Activated CD8-positive, alpha-beta memory T cell treated with anti-CD3 and anti-CD28 coated beads, Interleukin-2, amount 10 ng/mL, durations not matched to agents 7 days and 5 days (primary cell): ENCODE results near the gene FABP2. TPM values are rescaled to one million over a fixed set of nuclear protein-coding genes. Genes with fewer than 3 reads are reported as not detected.
A peak's percentile ranks its signal among the peaks of the same experiment; 100 is the strongest.
"Not testable (repeated sequence)": the region's sequence is repeated elsewhere in the genome, so short reads cannot be mapped to it uniquely, and the experiment has no call there.

Experiments
- ATAC-seq: fragments of 150-1000 bp; cut with Tn5 transposase; one replicate; pipeline ENCODE4 v1.10.0; 2021; ENCODE audit warnings: moderate library complexity
- CTCF ChIA-PET: fragments of 350-600 bp; sonication (Branson Sonifier 250); formaldehyde crosslinking; loops from one replicate; lab custom pipeline; 2021; ENCODE audit warnings: antibody characterized with exemption; lab: Charles Lee
- DNase-seq: peaks from one replicate; pipeline ENCODE4 v3.0.0-alpha.2; 2020
- H3K27ac Mint-ChIP-seq: one replicate; pipeline ENCODE4 v1.8.0; 2021; ENCODE audit warnings: mild to moderate bottlenecking, mixed read lengths
- H3K27me3 Mint-ChIP-seq: one replicate; pipeline ENCODE4 v1.8.0; 2021; ENCODE audit warnings: mixed read lengths
- H3K36me3 Mint-ChIP-seq: one replicate; pipeline ENCODE4 v1.8.0; 2021; ENCODE audit warnings: mild to moderate bottlenecking, mixed read lengths
- H3K4me1 Mint-ChIP-seq: one replicate; pipeline ENCODE4 v1.8.0; 2021; ENCODE audit warnings: mixed read lengths
- H3K4me3 Mint-ChIP-seq: one replicate; pipeline ENCODE4 v1.8.0; 2021; ENCODE audit warnings: mild to moderate bottlenecking, moderate library complexity, mixed read lengths
- H3K9me3 Mint-ChIP-seq: one replicate; pipeline ENCODE4 v1.8.0; 2022; ENCODE audit warnings: low read depth, mixed read lengths
- total RNA-seq, 2 experiments: library from RNA; stranded (reverse); gene quantifications; one replicate each; pipeline ENCODE4 v1.2.3, GENCODE V29; 2021

Gene FABP2
- total RNA-seq, 2 experiments from 2014 or later: not detected

DNA sequence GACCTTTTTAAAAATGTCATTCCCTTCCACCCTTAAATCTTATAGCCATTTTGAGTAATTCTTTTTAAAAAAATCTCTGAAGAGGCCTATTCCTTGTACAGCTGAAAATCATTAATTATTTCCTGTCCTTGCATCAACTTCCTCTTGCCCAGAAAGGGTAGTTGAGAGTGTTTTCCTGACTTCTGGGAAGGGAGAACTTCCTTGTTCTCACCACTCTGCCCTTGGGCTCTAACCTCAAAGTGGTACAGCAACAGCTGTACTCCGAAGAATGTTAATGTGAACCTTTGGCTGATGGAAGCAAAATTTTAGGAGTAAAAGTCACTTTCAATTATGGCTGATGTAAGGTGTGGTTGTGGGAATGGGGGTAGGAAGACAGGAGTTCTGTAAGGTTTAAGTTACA lies 15.1 kb upstream of the FABP2 start:
- H3K36me3 Mint-ChIP-seq: no peaks in the 10 kb centered on the region
- no peak overlapping the region for H3K27ac Mint-ChIP-seq
- H3K27me3 Mint-ChIP-seq: no peaks in the 10 kb centered on the region
- DNase-seq (no peak), ATAC-seq (no peak)
- H3K9me3 Mint-ChIP-seq: no peaks in the 10 kb centered on the region
- H3K4me3 Mint-ChIP-seq: no peak overlapping the region
- H3K4me1 Mint-ChIP-seq: peaks cover 2% of the 10 kb centered on the region
- CTCF ChIA-PET: no interaction called here

- H3K4me3 Mint-ChIP-seq, H3K27ac Mint-ChIP-seq, H3K27me3 Mint-ChIP-seq, DNase-seq, CTCF ChIA-PET, H3K36me3 Mint-ChIP-seq, H3K9me3 Mint-ChIP-seq, H3K4me1 Mint-ChIP-seq, ATAC-seq: not testable (repeated sequence)
Observed at GRCh38 chr4:119336332-119336979, 14.5 kb upstream of the FABP2 start.

DNA sequence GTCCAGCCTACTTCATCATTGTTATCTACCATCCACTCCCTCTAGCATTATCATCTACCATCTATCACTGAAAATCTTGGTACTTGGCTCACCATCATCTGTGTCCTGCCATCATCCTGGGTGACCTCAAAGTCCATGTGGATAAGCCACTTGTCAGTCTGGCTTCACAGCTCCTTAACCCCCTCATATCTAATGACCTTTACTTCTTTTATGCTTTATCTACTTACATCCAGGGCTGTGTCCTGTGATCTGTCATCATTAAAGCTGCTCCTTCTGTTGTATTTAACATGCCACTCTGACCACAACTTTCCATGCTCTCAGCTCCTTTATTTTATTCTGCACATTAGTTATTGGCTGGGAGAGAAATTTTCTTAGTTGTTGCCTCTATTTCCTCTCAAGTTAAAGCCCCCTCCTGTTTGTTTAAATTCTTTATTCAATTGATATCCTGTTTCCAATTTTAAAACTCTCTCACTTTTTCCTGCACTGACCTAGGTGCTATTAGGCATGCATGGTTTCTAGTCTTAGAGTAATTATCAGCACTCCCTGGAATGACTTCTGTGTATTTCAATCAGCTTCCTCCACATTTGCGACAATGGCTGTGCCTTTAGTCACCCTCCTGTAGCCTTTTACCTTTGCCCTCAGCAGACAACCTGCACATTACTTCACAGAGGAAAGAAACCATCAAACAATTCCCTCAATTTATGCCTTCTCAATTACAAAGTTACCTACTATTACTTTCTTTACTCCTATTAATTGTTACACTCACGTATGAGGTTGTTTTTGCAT lies 8.1 kb upstream of the FABP2 start:
- Mint-ChIP-seq H3K9me3 (no peaks in the 10 kb centered on the region), H3K36me3 (no peaks in the 10 kb centered on the region), H3K27me3 (peaks cover 19% of the 10 kb centered on the region), H3K4me3 (no peak overlapping the region), H3K4me1 (no peaks in the 10 kb centered on the region), H3K27ac (no peak overlapping the region)
- DNase-seq: no peak
- ATAC-seq: no peak
- CTCF ChIA-PET: interaction anchor here (1.7 kb wide), 1 partner anchor 16 kb away, joined by 4 read pairs; no protein-coding TSS in a partner anchor

DNA sequence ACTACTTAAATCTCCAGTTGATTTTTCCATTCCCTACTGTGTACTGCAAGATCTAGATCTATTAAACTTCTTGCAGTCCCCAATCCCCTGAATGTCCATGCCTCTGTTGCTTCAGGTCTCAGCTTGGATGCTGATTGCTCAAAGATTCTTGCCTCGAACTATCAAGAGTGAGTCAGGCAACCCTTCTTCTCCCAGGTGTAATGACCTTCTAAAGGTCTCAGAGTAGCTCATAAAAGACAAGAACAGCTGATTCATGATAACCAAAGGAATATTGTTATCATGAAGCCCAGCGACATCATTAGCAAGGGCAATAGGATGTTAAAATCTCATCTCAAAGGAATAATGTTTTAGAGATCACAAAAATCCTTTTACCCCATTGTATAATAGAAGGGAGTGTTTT lies 6.8 kb upstream of the FABP2 start:
- CTCF ChIA-PET: no interaction called here
- H3K27ac Mint-ChIP-seq: no peak overlapping the region
- DNase-seq (no peak), ATAC-seq (no peak)
- H3K4me1 Mint-ChIP-seq: no peaks in the 10 kb centered on the region
- peaks cover 19% of the 10 kb centered on the region for H3K27me3 Mint-ChIP-seq
- no peak overlapping the region for H3K4me3 Mint-ChIP-seq
- H3K36me3 Mint-ChIP-seq: no peaks in the 10 kb centered on the region
- no peaks in the 10 kb centered on the region for H3K9me3 Mint-ChIP-seq

DNA sequence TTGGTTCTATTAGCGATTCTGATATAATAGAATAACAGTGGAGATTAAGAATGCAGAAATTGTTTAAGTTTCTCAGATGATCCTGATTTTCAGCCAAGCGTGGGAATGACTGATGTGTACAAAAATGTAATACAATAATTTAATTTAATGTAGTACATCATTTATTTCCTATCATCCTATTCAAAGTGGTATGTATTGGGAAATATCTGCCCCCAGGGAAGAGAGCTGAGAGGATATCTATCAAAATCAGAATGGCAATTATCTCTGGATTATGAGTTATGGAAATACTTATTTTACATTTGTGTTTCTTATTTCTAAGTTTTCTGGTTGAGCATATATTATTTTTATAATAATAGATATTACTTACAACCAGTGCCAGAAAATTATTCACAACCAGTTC lies 3.9 kb downstream of the FABP2 start:
- ATAC-seq: no peak
- peaks cover 36% of the 10 kb centered on the region for H3K27me3 Mint-ChIP-seq
- no peak overlapping the region for H3K27ac Mint-ChIP-seq
- DNase-seq: no peak
- no peaks in the 10 kb centered on the region for H3K4me1 Mint-ChIP-seq
- no peaks in the 10 kb centered on the region for H3K9me3 Mint-ChIP-seq
- no peak overlapping the region for H3K4me3 Mint-ChIP-seq
- CTCF ChIA-PET: no interaction called here
- no peaks in the 10 kb centered on the region for H3K36me3 Mint-ChIP-seq

DNA sequence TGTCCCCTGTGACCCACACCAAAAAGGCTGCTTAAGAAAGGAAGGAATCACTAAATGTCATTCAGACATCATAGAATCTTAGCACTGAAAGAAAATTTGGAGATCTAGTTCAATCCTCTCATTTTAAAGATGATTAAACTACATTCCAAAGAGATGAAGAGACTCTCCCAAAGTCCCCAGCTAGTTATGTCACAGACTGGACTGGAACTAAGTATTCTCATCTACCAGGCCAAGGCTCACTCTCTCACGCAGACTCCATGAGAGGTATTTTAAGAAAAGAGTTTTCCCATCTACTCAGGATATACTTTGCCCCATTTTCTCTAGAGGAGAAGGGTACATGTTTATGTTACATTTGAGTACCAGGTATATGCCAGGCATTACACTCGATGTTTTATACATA lies 6.9 kb downstream of the FABP2 start:
- H3K4me3 Mint-ChIP-seq: no peak overlapping the region
- no peaks in the 10 kb centered on the region for H3K36me3 Mint-ChIP-seq
- DNase-seq (no peak), ATAC-seq (no peak)
- no peaks in the 10 kb centered on the region for H3K4me1 Mint-ChIP-seq
- H3K27me3 Mint-ChIP-seq: peaks cover 28% of the 10 kb centered on the region
- no peak overlapping the region for H3K27ac Mint-ChIP-seq
- H3K9me3 Mint-ChIP-seq: no peaks in the 10 kb centered on the region
- CTCF ChIA-PET: no interaction called here

DNA sequence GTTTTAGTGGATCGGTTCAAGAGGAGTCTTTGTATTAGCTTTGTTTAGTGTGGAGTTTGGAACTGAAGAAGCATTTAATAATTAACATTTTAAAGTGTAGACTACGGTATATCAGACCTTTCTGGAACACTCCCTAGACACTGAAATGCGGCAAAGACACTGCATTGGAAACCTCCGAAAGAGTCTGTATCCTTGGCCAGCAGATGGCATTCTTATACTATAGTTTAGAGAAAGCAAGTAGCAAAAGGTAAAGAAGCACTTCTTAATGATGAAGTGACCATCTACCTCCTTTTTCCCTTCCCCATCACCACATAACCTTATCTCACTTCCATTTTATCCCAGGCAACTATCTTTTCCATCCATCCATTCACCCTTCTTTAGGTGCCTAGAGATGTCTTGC lies 7.6 kb downstream of the FABP2 start:
- H3K4me3 Mint-ChIP-seq: no peak overlapping the region
- no peak overlapping the region for H3K27ac Mint-ChIP-seq
- no peak for DNase-seq
- peaks cover 30% of the 10 kb centered on the region for H3K27me3 Mint-ChIP-seq
- no peaks in the 10 kb centered on the region for H3K9me3 Mint-ChIP-seq
- CTCF ChIA-PET: interaction anchor here (1.3 kb wide), 1 partner anchor 16 kb away, joined by 4 read pairs; no protein-coding TSS in a partner anchor
- ATAC-seq: peak; percentile 64
- H3K4me1 Mint-ChIP-seq: no peaks in the 10 kb centered on the region
- no peaks in the 10 kb centered on the region for H3K36me3 Mint-ChIP-seq

- ATAC-seq (no peak), DNase-seq (no peak)
- no peaks in the 10 kb centered on the region for H3K9me3 Mint-ChIP-seq
- peaks cover 30% of the 10 kb centered on the region for H3K27me3 Mint-ChIP-seq
- no peaks in the 10 kb centered on the region for H3K4me1 Mint-ChIP-seq
- CTCF ChIA-PET: interaction anchor here (1.3 kb wide), 1 partner anchor 17 kb away, joined by 4 read pairs; no protein-coding TSS in a partner anchor
- no peak overlapping the region for H3K27ac Mint-ChIP-seq
- H3K36me3 Mint-ChIP-seq: no peaks in the 10 kb centered on the region
- H3K4me3 Mint-ChIP-seq: no peak overlapping the region
Observed at GRCh38 chr4:119313237-119313636, 8.7 kb downstream of the FABP2 start.

DNA sequence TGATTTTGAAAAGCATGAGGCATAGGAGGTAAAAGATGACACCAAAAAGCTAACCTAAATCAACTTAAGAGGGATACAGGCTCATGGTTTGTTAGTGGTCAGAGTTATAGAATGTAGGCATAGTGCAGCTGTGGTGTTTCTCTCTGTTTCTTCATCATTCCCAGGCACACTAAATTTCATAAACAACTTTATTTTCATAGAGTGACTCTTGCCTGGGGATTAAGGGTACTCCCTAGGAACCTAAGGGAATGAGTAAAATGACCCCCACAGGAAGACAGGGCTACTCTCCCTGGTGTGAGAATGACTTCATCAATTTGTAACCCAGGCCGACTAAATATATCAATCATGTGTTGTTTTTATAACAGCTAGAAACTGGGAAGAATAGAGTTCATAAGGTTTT lies 11.1 kb downstream of the FABP2 start:
- Mint-ChIP-seq H3K4me3 (no peak overlapping the region), H3K4me1 (no peaks in the 10 kb centered on the region), H3K27me3 (peaks cover 32% of the 10 kb centered on the region), H3K9me3 (no peaks in the 10 kb centered on the region), H3K27ac (no peak overlapping the region), H3K36me3 (no peaks in the 10 kb centered on the region)
- CTCF ChIA-PET: interaction anchor here (1.1 to 1.2 kb wide), 2 partner anchors 269 to 318 kb away, joined by 5 read pairs; partner anchors contain the start of gene PDE5A
- no peak for ATAC-seq
- DNase-seq: no peak

GRCh38 chr4:119307606-119308005 lies 14.3 kb downstream of the FABP2 start:
- DNase-seq (no peak), ATAC-seq (no peak)
- H3K4me1 Mint-ChIP-seq: no peaks in the 10 kb centered on the region
- no peak overlapping the region for H3K27ac Mint-ChIP-seq
- no peak overlapping the region for H3K4me3 Mint-ChIP-seq
- CTCF ChIA-PET: no interaction called here
- no peaks in the 10 kb centered on the region for H3K9me3 Mint-ChIP-seq
- H3K36me3 Mint-ChIP-seq: no peaks in the 10 kb centered on the region
- H3K27me3 Mint-ChIP-seq: peaks cover 8% of the 10 kb centered on the region

- Mint-ChIP-seq H3K27me3 (peaks cover 7% of the 10 kb centered on the region), H3K4me3 (no peak overlapping the region), H3K4me1 (peaks cover 8% of the 10 kb centered on the region), H3K9me3 (no peaks in the 10 kb centered on the region), H3K36me3 (peaks cover 9% of the 10 kb centered on the region), H3K27ac (no peak overlapping the region)
- CTCF ChIA-PET: no interaction called here
- ATAC-seq: no peak
- no peak for DNase-seq
Observed at GRCh38 chr4:119304431-119304830, 17.5 kb downstream of the FABP2 start.

DNA sequence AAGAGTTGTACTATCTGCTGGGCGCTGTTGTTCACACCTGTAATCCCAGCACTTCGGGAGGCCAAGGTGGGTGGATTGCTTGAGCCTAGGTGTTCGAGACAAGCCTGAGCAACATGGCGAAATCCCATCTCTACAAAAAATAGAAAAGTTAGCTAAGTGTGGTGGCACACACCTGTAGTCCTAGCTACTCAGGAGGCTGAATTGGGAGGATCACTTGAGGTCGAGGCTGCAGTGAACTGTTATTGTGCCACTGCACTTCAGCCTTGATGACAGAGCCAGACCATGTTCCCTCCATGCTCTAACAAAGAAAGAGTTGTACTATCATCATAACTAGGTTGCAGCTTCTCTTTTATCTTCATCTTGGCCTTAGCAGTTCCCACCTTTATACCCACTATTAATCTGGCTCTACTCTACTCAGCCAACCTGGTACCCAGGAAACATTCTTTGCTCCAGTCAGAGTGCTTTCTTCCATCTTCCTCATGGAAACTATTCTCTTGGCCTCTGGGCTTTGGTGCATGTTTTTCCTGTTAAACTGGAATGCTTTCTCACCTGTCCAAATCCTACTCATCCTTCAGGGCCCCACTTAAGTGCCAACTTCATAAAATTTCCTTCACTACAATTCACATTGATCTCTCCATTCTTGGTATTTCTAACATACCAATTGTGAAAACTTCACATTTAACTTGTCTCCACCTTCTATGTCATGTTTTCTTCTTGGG lies 18.2 kb downstream of the FABP2 start:
- no peak overlapping the region for H3K27ac Mint-ChIP-seq
- peaks cover 13% of the 10 kb centered on the region for H3K4me1 Mint-ChIP-seq
- no peaks in the 10 kb centered on the region for H3K9me3 Mint-ChIP-seq
- H3K27me3 Mint-ChIP-seq: peaks cover 6% of the 10 kb centered on the region
- DNase-seq: no peak
- H3K4me3 Mint-ChIP-seq: no peak overlapping the region
- no peak for ATAC-seq
- peaks cover 16% of the 10 kb centered on the region for H3K36me3 Mint-ChIP-seq
- CTCF ChIA-PET: no interaction called here

DNA sequence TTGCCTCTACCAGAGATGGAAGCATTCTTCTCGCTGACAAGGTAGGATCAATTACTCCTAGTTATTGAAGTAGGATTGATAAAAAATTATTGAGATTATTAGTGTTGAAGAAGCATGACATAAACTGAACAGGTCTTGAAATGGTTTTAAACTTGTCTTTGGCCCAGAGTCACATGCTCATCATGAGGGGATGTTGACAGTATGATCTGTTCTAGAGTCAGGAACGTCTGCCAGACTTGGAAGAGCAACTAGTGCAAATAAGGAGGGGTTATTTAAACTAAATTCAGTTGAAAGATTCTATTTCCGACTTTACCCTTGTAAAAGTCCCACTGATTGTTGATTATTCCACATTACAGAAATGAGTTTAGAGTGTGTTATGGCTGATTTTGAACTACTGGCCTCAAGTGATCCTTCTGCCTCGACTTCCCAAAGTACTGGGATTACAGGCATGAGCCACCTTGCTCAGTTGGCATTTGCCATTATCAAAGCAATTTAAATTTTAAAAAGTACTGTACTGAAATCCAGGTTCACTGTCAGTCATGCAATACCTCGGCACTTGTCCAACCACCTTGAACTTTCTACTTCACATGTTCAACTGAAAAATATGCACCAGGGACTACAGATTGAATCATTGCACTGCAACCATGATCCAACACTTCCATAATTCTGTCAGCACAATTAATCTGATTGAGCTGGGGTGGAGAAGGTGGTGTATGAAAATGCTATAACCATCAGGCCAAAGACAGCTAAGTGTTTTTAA lies 19.7 kb downstream of the FABP2 start:
- ATAC-seq: no peak
- Mint-ChIP-seq H3K4me3 (no peak overlapping the region), H3K9me3 (no peaks in the 10 kb centered on the region), H3K36me3 (peaks cover 25% of the 10 kb centered on the region), H3K27me3 (peaks cover 6% of the 10 kb centered on the region), H3K4me1 (peaks cover 22% of the 10 kb centered on the region), H3K27ac (no peak overlapping the region)
- CTCF ChIA-PET: no interaction called here
- DNase-seq: no peak
